Stimulated activated naive CD8-positive, alpha-beta T cell treated with anti-CD3 and anti-CD28 coated beads, Interleukin-15, Interleukin-2, amounts not matched to agents 100 ng/mL and 50 ng/mL, for 24 hours (primary cell): ENCODE results near the gene SYCP2L.
"Not testable (repeated sequence)": the region's sequence is repeated elsewhere in the genome, so short reads cannot be mapped to it uniquely, and the experiment has no call there.

Experiments used
- H3K27ac Mint-ChIP-seq: one replicate; pipeline ENCODE4 v1.8.0; 2021; ENCODE audit warnings: mild to moderate bottlenecking, mixed read lengths
- H3K27me3 Mint-ChIP-seq: one replicate; pipeline ENCODE4 v1.8.0; 2021; ENCODE audit warnings: mixed read lengths
- H3K36me3 Mint-ChIP-seq: one replicate; pipeline ENCODE4 v1.8.0; 2021; ENCODE audit warnings: low read depth, mixed read lengths
- H3K4me1 Mint-ChIP-seq: one replicate; pipeline ENCODE4 v1.8.0; 2021; ENCODE audit warnings: low read depth, mixed read lengths
- H3K4me3 Mint-ChIP-seq: one replicate; pipeline ENCODE4 v1.8.0; 2021; ENCODE audit warnings: mild to moderate bottlenecking, mixed read lengths
- H3K9me3 Mint-ChIP-seq: one replicate; pipeline ENCODE4 v1.8.0; 2021; ENCODE audit warnings: mixed read lengths

Gene SYCP2L

DNA sequence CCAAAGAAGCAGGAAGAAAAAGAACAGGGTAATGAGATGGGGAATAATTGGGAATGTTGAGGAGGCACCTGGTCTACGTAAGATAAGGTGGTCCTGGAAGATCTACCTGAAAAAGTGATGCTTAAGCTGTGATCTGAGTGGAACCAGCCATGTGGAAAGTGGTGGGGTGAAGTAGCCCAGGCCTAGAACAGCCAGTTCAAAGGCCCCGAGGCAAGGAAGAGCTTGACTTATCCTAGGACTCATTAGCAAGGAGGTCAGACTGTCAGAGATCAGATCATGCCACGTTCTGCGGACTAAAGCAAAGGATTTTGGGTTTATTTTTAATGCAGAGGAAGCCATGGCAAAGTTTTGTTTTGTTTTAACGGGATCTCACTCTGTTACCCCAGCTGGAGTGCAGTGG lies 5.1 kb downstream of the SYCP2L start:
- Mint-ChIP-seq H3K27me3 (peaks cover 44% of the 10 kb centered on the region), H3K36me3 (no peaks in the 10 kb centered on the region), H3K9me3 (no peaks in the 10 kb centered on the region), H3K27ac (no peak overlapping the region), H3K4me1 (peaks cover 4% of the 10 kb centered on the region), H3K4me3 (no peak overlapping the region)

DNA sequence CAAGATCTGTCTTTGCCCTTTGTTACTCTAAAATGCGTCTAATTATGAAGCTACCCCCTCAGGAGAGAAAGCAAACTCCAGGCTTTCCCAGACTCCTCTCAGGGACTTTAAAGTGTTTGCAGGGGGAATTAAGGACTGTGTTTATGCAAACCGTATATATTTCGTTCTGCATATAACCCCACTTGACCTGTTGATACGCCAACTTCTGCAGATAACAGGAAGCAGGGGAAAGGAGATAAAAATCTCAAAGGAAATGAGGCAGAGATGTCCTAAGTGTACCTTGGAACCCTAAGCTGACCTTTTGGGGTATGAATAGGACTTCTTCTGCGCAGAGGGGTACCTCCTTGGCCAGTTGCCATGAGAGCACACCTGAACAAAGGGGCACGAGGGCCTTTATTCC lies 8.1 kb downstream of the SYCP2L start:
- no peak overlapping the region for H3K27ac Mint-ChIP-seq
- no peaks in the 10 kb centered on the region for H3K4me1 Mint-ChIP-seq
- no peaks in the 10 kb centered on the region for H3K9me3 Mint-ChIP-seq
- H3K27me3 Mint-ChIP-seq = peaks cover 20% of the 10 kb centered on the region
- no peak overlapping the region for H3K4me3 Mint-ChIP-seq
- H3K36me3 Mint-ChIP-seq = no peaks in the 10 kb centered on the region

DNA sequence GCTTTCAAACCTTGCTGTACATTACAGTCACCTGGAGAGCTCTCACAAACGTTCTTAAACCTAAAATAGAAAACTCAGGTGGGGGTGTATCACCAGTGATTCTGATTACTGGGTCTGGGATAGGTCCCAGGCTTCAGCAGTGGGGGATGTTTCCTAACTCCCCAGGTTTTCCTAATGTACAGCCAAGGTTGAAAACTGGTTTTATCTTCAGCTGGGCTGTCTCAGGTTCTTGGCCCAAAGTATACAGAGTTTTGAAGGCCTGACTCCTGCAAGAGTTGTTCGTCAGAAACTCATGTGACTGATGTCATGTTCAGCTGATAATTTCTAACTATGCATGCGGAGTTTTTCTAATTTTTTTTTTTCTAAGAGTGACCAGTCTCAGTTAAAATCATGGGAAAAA lies 9.8 kb downstream of the SYCP2L start:
- Mint-ChIP-seq H3K27me3 (peaks cover 7% of the 10 kb centered on the region), H3K4me3 (no peak overlapping the region), H3K9me3 (no peaks in the 10 kb centered on the region), H3K4me1 (no peaks in the 10 kb centered on the region), H3K27ac (no peak overlapping the region), H3K36me3 (no peaks in the 10 kb centered on the region)

DNA sequence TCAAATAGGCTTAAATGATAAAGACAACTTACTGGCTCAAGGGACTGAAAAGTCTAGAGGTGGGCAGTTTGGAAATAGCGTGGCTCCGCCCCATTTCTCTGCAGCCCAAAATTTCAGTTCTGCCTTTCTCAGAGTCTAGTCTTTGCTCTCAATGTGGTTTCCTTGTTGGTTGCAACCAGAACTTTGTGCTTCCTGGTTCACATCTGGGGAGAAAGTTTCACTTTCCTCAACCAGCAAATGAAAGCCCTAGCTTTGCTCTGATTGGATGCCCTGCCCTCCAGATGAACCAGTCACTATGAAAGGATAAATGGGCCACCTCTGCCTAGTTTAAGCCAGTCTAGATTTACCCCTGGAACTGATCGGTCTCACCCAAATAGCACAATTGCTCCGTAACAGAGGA lies 14.9 kb downstream of the SYCP2L start:
- peaks cover 6% of the 10 kb centered on the region for H3K4me1 Mint-ChIP-seq
- no peak overlapping the region for H3K27ac Mint-ChIP-seq
- no peak overlapping the region for H3K4me3 Mint-ChIP-seq
- no peaks in the 10 kb centered on the region for H3K36me3 Mint-ChIP-seq
- no peaks in the 10 kb centered on the region for H3K9me3 Mint-ChIP-seq
- H3K27me3 Mint-ChIP-seq = no peaks in the 10 kb centered on the region

DNA sequence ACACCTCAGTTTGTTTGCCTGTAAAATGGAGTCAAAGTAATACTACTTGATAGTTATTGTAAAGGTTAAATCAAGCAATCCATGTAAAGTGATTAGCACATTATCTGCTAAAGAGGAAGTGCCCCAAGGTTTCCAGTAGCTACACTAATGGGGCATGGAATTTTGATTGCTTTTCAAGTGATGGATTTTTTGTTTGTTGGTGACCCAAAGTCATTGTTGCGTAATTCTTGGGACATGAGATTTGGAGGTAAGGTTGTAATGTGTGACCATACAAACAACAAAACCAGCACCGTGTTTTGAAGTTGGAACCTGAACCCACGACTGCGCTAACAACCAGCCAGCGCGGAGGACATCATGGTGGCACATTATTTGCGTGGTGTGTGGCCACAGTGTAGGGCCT lies 17.2 kb downstream of the SYCP2L start:
- H3K36me3 Mint-ChIP-seq = no peaks in the 10 kb centered on the region
- H3K4me1 Mint-ChIP-seq = peaks cover 6% of the 10 kb centered on the region
- H3K27me3 Mint-ChIP-seq = peaks cover 4% of the 10 kb centered on the region
- H3K4me3 Mint-ChIP-seq = no peak overlapping the region
- no peak overlapping the region for H3K27ac Mint-ChIP-seq
- no peaks in the 10 kb centered on the region for H3K9me3 Mint-ChIP-seq

DNA sequence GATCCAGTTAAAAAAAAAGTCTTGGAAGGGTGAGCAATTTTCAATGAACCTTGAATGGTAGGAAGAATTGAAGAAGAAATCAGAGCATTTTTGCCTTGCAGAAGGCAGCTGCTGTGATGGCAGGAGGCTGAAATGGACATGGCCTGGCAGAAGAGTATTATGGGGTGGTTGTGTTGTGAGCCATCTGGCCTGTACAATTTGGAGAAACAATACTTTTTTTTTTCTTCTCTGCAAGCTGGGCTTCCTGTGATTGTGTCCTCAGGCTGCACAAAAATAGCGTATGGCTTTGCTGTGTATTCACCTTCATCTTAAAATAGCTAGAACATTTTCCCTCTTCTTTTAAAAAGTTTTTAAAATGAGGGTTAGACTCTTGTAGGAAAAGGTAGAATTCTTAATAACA lies 21.4 kb downstream of the SYCP2L start:
- Mint-ChIP-seq H3K4me1 (no peaks in the 10 kb centered on the region), H3K4me3 (no peak overlapping the region), H3K27me3 (peaks cover 21% of the 10 kb centered on the region), H3K9me3 (no peaks in the 10 kb centered on the region), H3K36me3 (no peaks in the 10 kb centered on the region), H3K27ac (no peak overlapping the region)

DNA sequence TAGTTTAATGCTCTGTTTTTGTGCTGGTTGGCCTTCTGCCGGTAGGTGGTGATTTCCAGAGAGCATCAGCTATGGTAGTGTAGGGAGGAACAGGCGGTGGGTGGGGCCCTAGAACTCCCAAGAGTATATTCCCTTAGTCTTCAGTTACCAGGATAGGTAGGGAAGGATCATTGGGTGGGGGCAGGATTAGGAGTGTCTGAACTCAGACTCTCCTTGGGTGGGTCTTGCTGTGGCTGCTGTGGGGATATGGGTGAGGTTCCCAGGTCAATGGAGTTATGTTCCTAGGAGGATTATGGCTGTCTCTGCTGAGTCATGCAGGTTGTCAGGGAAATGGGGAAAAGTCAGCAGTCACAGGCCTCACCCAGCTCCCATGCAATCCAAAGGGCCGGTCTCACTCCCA lies 32.7 kb downstream of the SYCP2L start:
- not testable (repeated sequence) for H3K4me1 Mint-ChIP-seq, H3K4me3 Mint-ChIP-seq, H3K36me3 Mint-ChIP-seq, H3K27ac Mint-ChIP-seq, H3K9me3 Mint-ChIP-seq
- peaks cover 15% of the 10 kb centered on the region for H3K27me3 Mint-ChIP-seq

DNA sequence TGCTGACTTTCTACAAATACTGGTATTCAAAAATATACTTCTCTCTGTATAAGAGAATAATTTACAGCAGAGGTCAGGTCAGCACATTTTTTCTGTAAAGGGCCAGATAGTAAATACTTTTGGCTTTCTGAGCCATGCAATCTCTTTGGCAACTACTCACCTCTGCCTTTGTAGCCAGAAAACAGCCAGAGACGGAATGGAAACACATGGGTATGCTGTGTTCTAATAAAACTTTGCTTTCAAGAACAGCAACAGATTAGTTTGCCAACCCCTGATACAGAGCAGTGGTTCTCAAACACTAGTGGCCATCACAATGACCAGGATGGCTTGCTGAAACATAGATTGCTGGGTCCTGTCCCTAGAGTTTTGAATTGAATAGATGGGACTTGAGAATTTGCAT lies 46.3 kb downstream of the SYCP2L start:
- no peak overlapping the region for H3K4me3 Mint-ChIP-seq
- H3K27me3 Mint-ChIP-seq = peaks cover 29% of the 10 kb centered on the region
- no peaks in the 10 kb centered on the region for H3K36me3 Mint-ChIP-seq
- H3K4me1 Mint-ChIP-seq = no peaks in the 10 kb centered on the region
- H3K27ac Mint-ChIP-seq = no peak overlapping the region
- H3K9me3 Mint-ChIP-seq = peaks cover 3% of the 10 kb centered on the region

DNA sequence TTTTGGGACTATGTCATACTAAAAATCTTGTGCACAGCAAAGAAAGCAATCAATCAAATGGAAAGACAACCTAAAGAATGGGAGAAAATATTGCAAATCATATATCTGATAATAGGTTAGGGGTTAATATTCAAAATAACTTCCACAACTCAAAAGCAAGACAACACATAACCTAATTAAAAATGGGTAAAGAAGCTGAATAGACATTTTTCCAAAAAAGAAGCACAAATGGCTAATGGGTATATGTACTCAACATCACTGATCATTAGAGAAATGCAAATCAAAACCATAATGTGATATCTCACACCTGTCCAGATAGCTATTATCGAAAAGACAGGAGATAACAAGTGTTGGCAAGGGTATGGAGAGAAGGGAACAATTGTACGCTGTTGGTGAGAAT lies 53.0 kb downstream of the SYCP2L start:
- no peak overlapping the region for H3K27ac Mint-ChIP-seq
- no peaks in the 10 kb centered on the region for H3K4me1 Mint-ChIP-seq
- H3K36me3 Mint-ChIP-seq = no peaks in the 10 kb centered on the region
- peaks cover 9% of the 10 kb centered on the region for H3K27me3 Mint-ChIP-seq
- no peak overlapping the region for H3K4me3 Mint-ChIP-seq
- peaks cover 5% of the 10 kb centered on the region for H3K9me3 Mint-ChIP-seq

DNA sequence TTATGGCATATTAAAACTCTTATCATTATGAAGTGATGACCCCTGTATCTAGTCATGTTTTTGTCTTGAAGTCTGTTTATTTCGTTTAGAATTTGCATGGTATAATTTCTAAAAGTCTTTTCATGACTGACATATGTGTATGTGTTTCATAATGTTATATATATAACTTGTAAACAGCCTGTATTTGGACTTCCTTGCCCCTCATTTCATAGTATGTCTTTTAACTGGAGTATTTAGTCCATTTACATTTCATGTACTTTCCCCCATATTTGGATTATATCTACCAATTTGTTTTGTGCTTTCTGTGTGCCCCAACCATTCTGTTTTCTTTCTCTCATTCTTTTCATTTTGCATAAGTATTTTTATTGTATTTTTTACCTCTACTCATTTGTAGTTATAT lies 59.0 kb downstream of the SYCP2L start:
- Mint-ChIP-seq H3K9me3 (no peaks in the 10 kb centered on the region), H3K27ac (no peak overlapping the region), H3K27me3 (peaks cover 22% of the 10 kb centered on the region), H3K36me3 (no peaks in the 10 kb centered on the region), H3K4me3 (no peak overlapping the region), H3K4me1 (no peaks in the 10 kb centered on the region)

DNA sequence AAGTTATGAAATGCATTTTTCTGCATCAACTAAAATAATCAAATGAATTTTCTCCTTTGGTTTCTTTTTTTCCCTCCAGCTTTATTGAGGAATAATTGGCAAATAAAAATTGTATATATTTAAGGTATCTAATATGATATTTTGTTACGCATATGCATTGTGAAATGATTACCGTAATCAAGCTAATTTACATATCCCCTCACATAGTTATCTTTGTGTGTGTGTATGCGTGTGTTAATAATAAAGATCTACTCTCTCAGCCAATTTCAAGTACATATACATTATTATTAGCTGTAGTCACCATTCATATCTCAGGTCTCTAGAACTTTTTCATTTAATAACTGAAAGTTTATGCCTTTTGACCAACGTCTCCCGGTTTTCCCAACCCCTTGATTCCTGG lies 61.1 kb downstream of the SYCP2L start:
- Mint-ChIP-seq H3K4me3 (no peak overlapping the region), H3K9me3 (no peaks in the 10 kb centered on the region)

DNA sequence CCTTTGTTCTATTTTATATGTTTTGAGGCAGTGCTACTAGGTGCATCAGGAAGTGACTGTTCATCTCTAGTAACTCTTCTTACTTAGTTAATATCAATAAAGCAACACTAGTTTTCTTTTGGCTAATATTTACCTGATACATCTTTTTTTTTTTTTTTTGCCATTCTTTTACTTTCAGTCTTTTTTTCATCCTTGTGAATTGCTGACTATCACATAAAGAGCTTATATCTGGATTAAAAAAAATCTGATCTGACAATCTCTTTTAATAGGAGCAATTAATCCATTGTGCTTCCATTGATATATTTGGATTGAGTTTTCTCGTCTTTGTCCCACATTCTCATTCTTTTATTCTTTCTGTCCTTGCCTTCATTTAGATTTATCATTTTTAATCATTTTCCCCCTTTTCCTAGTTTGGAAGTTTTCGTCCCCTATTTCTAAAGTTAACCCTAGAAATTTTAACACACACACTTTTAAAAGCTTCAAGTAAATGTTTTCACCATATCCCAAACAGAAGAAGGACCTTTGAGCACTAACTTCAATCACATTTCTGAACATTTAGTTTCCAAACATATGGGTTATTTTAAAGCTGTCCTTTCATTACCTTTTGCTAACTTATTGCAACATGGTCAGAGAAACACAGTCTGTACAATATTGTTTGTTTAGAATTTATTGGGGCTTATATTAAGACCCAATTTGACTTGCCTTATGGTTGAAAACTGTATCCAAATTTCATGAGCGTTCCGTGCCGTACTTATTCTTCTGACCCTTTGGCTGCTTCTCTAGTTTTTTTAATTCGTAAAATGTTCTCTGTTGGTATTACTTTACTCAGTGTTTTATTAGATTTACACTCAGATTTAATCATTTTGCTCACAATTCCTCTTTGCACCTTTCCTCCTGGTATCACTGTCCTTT lies 63.0 kb downstream of the SYCP2L start:
- H3K9me3 Mint-ChIP-seq = no peaks in the 10 kb centered on the region
- no peaks in the 10 kb centered on the region for H3K4me1 Mint-ChIP-seq
- H3K4me3 Mint-ChIP-seq = no peak overlapping the region
- H3K36me3 Mint-ChIP-seq = no peaks in the 10 kb centered on the region
- peaks cover 32% of the 10 kb centered on the region for H3K27me3 Mint-ChIP-seq
- no peak overlapping the region for H3K27ac Mint-ChIP-seq

More for the DNA sequence above, 61.1 kb downstream of the SYCP2L start:
- Mint-ChIP-seq H3K27ac (no peak overlapping the region), H3K27me3 (peaks cover 22% of the 10 kb centered on the region), H3K36me3 (no peaks in the 10 kb centered on the region), H3K4me1 (no peaks in the 10 kb centered on the region)

DNA sequence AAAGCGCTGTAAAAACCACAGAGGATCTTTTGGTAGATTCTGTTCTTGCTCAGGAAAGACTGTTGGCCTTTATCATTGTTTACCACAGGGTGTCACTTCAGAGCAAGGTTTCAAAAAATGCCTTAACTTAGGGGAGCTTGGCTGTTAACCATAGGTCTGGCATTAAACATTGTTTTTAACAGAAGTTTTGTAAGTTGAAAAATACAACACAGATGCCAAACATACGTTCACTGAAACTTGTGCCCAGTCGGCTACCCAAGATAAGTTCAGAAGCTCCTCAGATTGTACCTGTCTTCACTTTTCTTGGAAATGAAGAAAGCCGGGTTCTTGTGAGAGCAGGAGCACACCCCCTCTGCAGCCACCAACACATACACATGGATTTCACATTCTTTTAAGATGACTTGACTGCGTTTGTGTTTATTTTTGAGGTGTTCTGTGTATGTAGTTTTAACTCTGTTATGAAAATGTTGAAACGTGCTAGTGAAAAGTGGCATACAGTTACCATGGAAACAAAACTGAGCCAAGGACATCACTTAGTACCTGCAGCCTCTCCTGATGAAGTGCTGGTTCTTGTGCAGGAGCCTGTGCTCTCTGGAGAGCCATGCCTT lies 64.9 kb downstream of the SYCP2L start:
- Mint-ChIP-seq H3K36me3 (no peaks in the 10 kb centered on the region), H3K4me3 (no peak overlapping the region), H3K4me1 (no peaks in the 10 kb centered on the region), H3K9me3 (no peaks in the 10 kb centered on the region), H3K27ac (no peak overlapping the region), H3K27me3 (peaks cover 28% of the 10 kb centered on the region)

DNA sequence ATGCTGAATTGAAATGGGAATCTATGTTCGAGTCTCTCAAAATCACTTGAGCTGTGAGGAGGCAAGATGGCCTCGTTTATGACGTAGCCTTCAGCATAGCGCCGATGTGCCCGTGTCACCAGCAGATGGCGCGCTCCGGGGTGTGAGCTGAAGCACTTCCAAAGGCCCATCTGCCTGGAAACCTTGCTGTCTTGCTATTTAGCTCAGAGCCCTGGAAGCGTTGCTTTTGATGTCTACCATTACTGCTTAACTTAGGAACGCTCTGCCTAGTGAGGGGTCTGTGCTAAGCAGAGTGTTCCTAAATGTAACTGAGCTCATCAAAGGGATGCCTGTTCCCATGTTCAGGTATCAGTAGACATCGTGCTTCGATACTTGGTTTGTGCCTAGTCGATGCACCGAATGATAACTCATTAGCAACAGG lies 67.7 kb downstream of the SYCP2L start:
- Mint-ChIP-seq H3K4me3 (no peak overlapping the region), H3K36me3 (no peaks in the 10 kb centered on the region), H3K9me3 (no peaks in the 10 kb centered on the region), H3K27me3 (peaks cover 24% of the 10 kb centered on the region), H3K27ac (no peak overlapping the region), H3K4me1 (no peaks in the 10 kb centered on the region)

DNA sequence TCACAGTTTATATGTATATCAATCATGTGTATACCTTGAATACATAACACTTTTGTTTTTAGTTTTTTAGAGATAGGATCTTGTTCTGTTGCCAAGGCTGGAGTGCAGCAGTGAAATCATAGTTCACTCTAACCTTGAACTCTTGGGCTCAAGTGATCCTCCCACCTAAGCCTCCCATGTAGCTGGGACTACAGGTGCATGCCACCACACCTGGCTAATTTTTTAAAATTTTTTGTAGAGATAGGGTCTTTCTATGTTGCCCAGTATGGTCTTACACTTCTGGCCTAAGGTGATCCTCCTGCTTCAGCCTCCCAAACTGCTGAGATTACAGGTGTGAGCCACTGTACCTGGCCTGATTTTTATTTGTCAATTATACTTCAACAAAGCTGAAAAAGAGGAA lies 69.9 kb downstream of the SYCP2L start:
- H3K27ac Mint-ChIP-seq = no peak overlapping the region
- no peak overlapping the region for H3K4me3 Mint-ChIP-seq
- H3K27me3 Mint-ChIP-seq = peaks cover 26% of the 10 kb centered on the region
- no peaks in the 10 kb centered on the region for H3K36me3 Mint-ChIP-seq
- no peaks in the 10 kb centered on the region for H3K4me1 Mint-ChIP-seq
- H3K9me3 Mint-ChIP-seq = no peaks in the 10 kb centered on the region
